WTC11 (cell line): ENCODE data around the gene RANBP17. TPM values are rescaled to one million over a fixed set of nuclear protein-coding genes. Genes with fewer than 3 reads are reported as not detected.

Experiments used
- ATAC-seq: fragments of 200-7000 bp; cut with Tn5 transposase; 2 replicates; pipeline ENCODE4 v1.10.0; 2021; ENCODE audit warnings: mild to moderate bottlenecking, moderate library complexity
- CTCF ChIA-PET: fragments of 300-600 bp; sonication (Branson Sonifier 250); formaldehyde crosslinking; loops from one replicate; lab custom pipeline; 2021; ENCODE audit warnings: antibody characterized with exemption; lab: Charles Lee
- POLR2A ChIA-PET: fragments of 350-600 bp; sonication (Branson Sonifier 250); formaldehyde crosslinking; loops from one replicate; lab custom pipeline; 2021; ENCODE audit warnings: antibody characterized with exemption; lab: Charles Lee
- DNase-seq: peaks from one replicate; pipeline ENCODE4 v3.0.0; 2021; ENCODE audit warnings: low spot score
- H3K27ac Mint-ChIP-seq: 2 replicates; pipeline ENCODE4 v1.8.0; 2021; ENCODE audit warnings: mixed read lengths
- H3K27me3 Mint-ChIP-seq: 2 replicates; pipeline ENCODE4 v1.8.0; 2021; ENCODE audit warnings: low read depth, mild to moderate bottlenecking, moderate library complexity, mixed read lengths
- H3K36me3 Mint-ChIP-seq: 2 replicates; pipeline ENCODE4 v1.8.0; 2021; ENCODE audit warnings: mixed read lengths
- H3K4me1 Mint-ChIP-seq: 2 replicates; pipeline ENCODE4 v1.8.0; 2022; ENCODE audit warnings: mixed read lengths
- H3K4me3 Mint-ChIP-seq: 2 replicates; pipeline ENCODE4 v1.8.0; 2021; ENCODE audit warnings: mild to moderate bottlenecking, moderate library complexity, mixed read lengths
- H3K9me3 Mint-ChIP-seq: 2 replicates; pipeline ENCODE4 v1.8.0; 2021; ENCODE audit warnings: mixed read lengths
- ATF6 ChIP-seq: sonication (generic); formaldehyde crosslinking; IDR thresholded peaks from 2 replicates; pipeline ENCODE4 v1.8.1; 2023; ENCODE audit warnings: mild to moderate bottlenecking, missing genetic modification reagents
- CREM ChIP-seq: sonication (generic); formaldehyde crosslinking; IDR thresholded peaks from 2 replicates; pipeline ENCODE4 v1.8.1; 2022; ENCODE audit warnings: mild to moderate bottlenecking, missing genetic modification reagents, moderate library complexity
- E2F4 ChIP-seq: sonication (generic); formaldehyde crosslinking; IDR thresholded peaks from 2 replicates; pipeline ENCODE4 v1.8.1; 2022; ENCODE audit warnings: low read depth, mild to moderate bottlenecking, moderate library complexity, missing genetic modification reagents, borderline replicate concordance
- FOXK1 ChIP-seq: sonication (generic); formaldehyde crosslinking; IDR thresholded peaks from 2 replicates; pipeline ENCODE4 v1.8.0; 2022; ENCODE audit warnings: mild to moderate bottlenecking, moderate library complexity, missing genetic modification reagents
- GRHL2 ChIP-seq: fragments of 250-450 bp; sonication (Bioruptor Pico); IDR thresholded peaks from 2 replicates; pipeline ENCODE4 v1.8.0; 2022; ENCODE audit warnings: mild to moderate bottlenecking, moderate library complexity; ENCODE audit not compliant: insufficient replicate concordance, severe bottlenecking
- HMGA2 ChIP-seq: fragments of 250-450 bp; sonication (Bioruptor Pico); IDR thresholded peaks from 2 replicates; pipeline ENCODE4 v1.4.0; 2021; ENCODE audit warnings: mild to moderate bottlenecking, moderate library complexity
- HMGXB4 ChIP-seq: sonication (generic); formaldehyde crosslinking; IDR thresholded peaks from 2 replicates; pipeline ENCODE4 v1.8.1; 2023; ENCODE audit warnings: mild to moderate bottlenecking, moderate library complexity, missing genetic modification reagents
- IRF2 ChIP-seq: sonication (generic); formaldehyde crosslinking; IDR thresholded peaks from 2 replicates; pipeline ENCODE4 v1.8.0; 2022; ENCODE audit warnings: low read depth, missing genetic modification reagents, borderline replicate concordance
- JAZF1 ChIP-seq: fragments of 250-450 bp; sonication (Bioruptor Pico); IDR thresholded peaks from 2 replicates; pipeline ENCODE4 v1.9.0; 2021; ENCODE audit warnings: moderate library complexity, mild to moderate bottlenecking, inconsistent platforms
- KAT7 ChIP-seq: sonication (generic); formaldehyde crosslinking; IDR thresholded peaks from 2 replicates; pipeline ENCODE4 v1.8.1; 2023; ENCODE audit warnings: missing genetic modification reagents, mild to moderate bottlenecking, borderline replicate concordance
- MLX ChIP-seq: sonication (generic); formaldehyde crosslinking; IDR thresholded peaks from 2 replicates; pipeline ENCODE4 v1.8.1; 2023; ENCODE audit warnings: mild to moderate bottlenecking, missing genetic modification reagents, moderate library complexity
- NFYB ChIP-seq: sonication (generic); formaldehyde crosslinking; conservative IDR thresholded peaks from 2 replicates; pipeline ENCODE4 v1.8.0; 2022; ENCODE audit warnings: low read depth, missing genetic modification reagents
- NR3C1 ChIP-seq: sonication (generic); formaldehyde crosslinking; conservative IDR thresholded peaks from 2 replicates; pipeline ENCODE4 v1.8.1; 2023; ENCODE audit warnings: low read depth, mild to moderate bottlenecking, missing genetic modification reagents
- RELA ChIP-seq: sonication (generic); formaldehyde crosslinking; IDR thresholded peaks from 2 replicates; pipeline ENCODE4 v1.8.1; 2022; ENCODE audit warnings: missing genetic modification reagents, mild to moderate bottlenecking, borderline replicate concordance
- RORB ChIP-seq: fragments of 250-450 bp; sonication (Bioruptor Pico); IDR thresholded peaks from 2 replicates; pipeline ENCODE4 v1.9.0; 2021; ENCODE audit warnings: mild to moderate bottlenecking
- TP53 ChIP-seq: sonication (generic); formaldehyde crosslinking; IDR thresholded peaks from 2 replicates; pipeline ENCODE4 v1.8.1; 2023; ENCODE audit warnings: mild to moderate bottlenecking, missing genetic modification reagents
- ZBTB43 ChIP-seq: sonication (generic); formaldehyde crosslinking; IDR thresholded peaks from 2 replicates; pipeline ENCODE4 v1.8.1; 2023; ENCODE audit warnings: mild to moderate bottlenecking, missing genetic modification reagents
- ZNF317 ChIP-seq: sonication (generic); formaldehyde crosslinking; IDR thresholded peaks from 2 replicates; pipeline ENCODE4 v1.8.1; 2023; ENCODE audit warnings: low read depth, mild to moderate bottlenecking, moderate library complexity, missing genetic modification reagents, borderline replicate concordance
- ZNF423 ChIP-seq: fragments of 250-450 bp; sonication (Bioruptor Pico); IDR thresholded peaks from 2 replicates; pipeline ENCODE4 v2.1.2; 2022; ENCODE audit warnings: mild to moderate bottlenecking, moderate library complexity
- total RNA-seq: library from RNA; stranded (reverse); gene quantifications from 3 replicates; pipeline ENCODE4 v1.2.3, GENCODE V29; 2021

The RANBP17 gene
- total RNA-seq, 1 experiment from 2014 or later: 23.1 TPM

GRCh38 chr5:171139227-171139626 lies 277.4 kb downstream of the RANBP17 start:
- ATAC-seq (no peak), DNase-seq (no peak)
- Mint-ChIP-seq H3K4me1 (no peaks in the 10 kb centered on the region), H3K27me3 (no peaks in the 10 kb centered on the region), H3K9me3 (no peaks in the 10 kb centered on the region), H3K27ac (no peak overlapping the region), H3K36me3 (no peaks in the 10 kb centered on the region), H3K4me3 (no peak overlapping the region)
- TF ChIP-seq ZNF317 (CRISPR knock-in tag) (no peak), KAT7 (CRISPR knock-in tag) (no peak), ZBTB43 (CRISPR knock-in tag) (no peak), RORB (CRISPR knock-in tag) (no peak), E2F4 (CRISPR knock-in tag) (no peak), TP53 (CRISPR knock-in tag) (no peak)
- ChIA-PET POLR2A (no interaction called here), CTCF (interaction anchor here (1.1 kb wide), 1 partner anchor 14 kb away, joined by 3 read pairs; no protein-coding TSS in a partner anchor)

GRCh38 chr5:171142617-171143016 lies 280.8 kb downstream of the RANBP17 start:
- Mint-ChIP-seq H3K4me1 (no peaks in the 10 kb centered on the region), H3K27me3 (no peaks in the 10 kb centered on the region), H3K9me3 (no peaks in the 10 kb centered on the region), H3K36me3 (no peaks in the 10 kb centered on the region), H3K27ac (no peak overlapping the region), H3K4me3 (no peak overlapping the region)
- DNase-seq (no peak), ATAC-seq (no peak)
- ChIA-PET CTCF (no interaction called here), POLR2A (no interaction called here)
- TF ChIP-seq RELA (CRISPR knock-in tag) (no peak), HMGXB4 (no peak), FOXK1 (CRISPR knock-in tag) (no peak), IRF2 (no peak), HMGA2 (CRISPR knock-in tag) (no peak)

GRCh38 chr5:171143171-171143570 lies 281.4 kb downstream of the RANBP17 start:
- no peak for DNase-seq
- no peaks in the 10 kb centered on the region for H3K9me3 Mint-ChIP-seq
- no peak for ATAC-seq
- no peak overlapping the region for H3K4me3 Mint-ChIP-seq
- no peaks in the 10 kb centered on the region for H3K36me3 Mint-ChIP-seq
- ChIA-PET POLR2A (no interaction called here), CTCF (no interaction called here)
- no peaks in the 10 kb centered on the region for H3K4me1 Mint-ChIP-seq
- TF ChIP-seq ATF6 (CRISPR knock-in tag) (no peak), JAZF1 (CRISPR knock-in tag) (no peak), MLX (no peak), NFYB (CRISPR knock-in tag) (no peak), ZBTB43 (CRISPR knock-in tag) (no peak), NR3C1 (no peak), ZNF423 (CRISPR knock-in tag) (no peak), GRHL2 (CRISPR knock-in tag) (no peak), RORB (CRISPR knock-in tag) (no peak), CREM (CRISPR knock-in tag) (no peak)
- no peaks in the 10 kb centered on the region for H3K27me3 Mint-ChIP-seq
- H3K27ac Mint-ChIP-seq: no peak overlapping the region
